HUES48 (cell line): Measurements from ENCODE around the gene EPB41L1.

Experiments
- H3K27ac ChIP-seq: one replicate; pipeline ENCODE4 v1.7.0; 2013; ENCODE audit warnings: low read depth, low read length, inconsistent platforms
- H3K27me3 ChIP-seq: 2 replicates; pipeline ENCODE4 v1.6.1; 2013; ENCODE audit warnings: mild to moderate bottlenecking, low read length; ENCODE audit not compliant: control insufficient read depth, insufficient read depth
- H3K36me3 ChIP-seq: 2 replicates; pipeline ENCODE4 v1.6.1; 2013; ENCODE audit warnings: low read length; ENCODE audit not compliant: control insufficient read depth, insufficient read depth
- H3K4me1 ChIP-seq: 2 replicates; pipeline ENCODE4 v1.6.1; 2013; ENCODE audit warnings: mild to moderate bottlenecking, low read length; ENCODE audit not compliant: control insufficient read depth, insufficient read depth
- H3K4me3 ChIP-seq: 2 replicates; pipeline ENCODE4 v1.5.1; 2013; ENCODE audit warnings: mild to moderate bottlenecking, low read depth, low read length
- H3K9ac ChIP-seq: 2 replicates; pipeline ENCODE4 v1.6.1; 2013; ENCODE audit warnings: mild to moderate bottlenecking, low read depth, low read length, moderate library complexity
- H3K9me3 ChIP-seq: 2 replicates; pipeline ENCODE4 v1.6.1; 2013; ENCODE audit warnings: low read length; ENCODE audit not compliant: control insufficient read depth, insufficient read depth

EPB41L1 gene

DNA sequence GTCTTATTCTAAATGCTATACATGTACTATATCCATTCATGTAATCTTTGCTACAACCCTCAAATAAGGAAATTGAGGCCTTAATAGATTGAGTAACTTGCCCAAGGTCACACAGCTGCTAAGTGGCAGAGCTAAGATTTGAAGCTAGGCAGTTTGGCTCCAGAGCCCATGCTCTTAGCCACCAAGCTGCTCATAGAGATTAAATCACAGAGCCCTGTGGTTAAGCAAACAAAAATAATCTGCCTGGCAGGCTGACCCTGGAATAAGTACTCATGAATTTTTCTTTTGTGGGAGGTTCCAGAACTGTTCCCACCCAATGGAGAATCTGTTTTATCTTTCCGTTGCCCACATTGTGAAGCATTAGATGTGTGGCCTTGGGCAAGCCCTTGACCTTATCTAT, 89.2 kb downstream of the EPB41L1 start:
- no peaks in the 10 kb centered on the region for H3K9me3 ChIP-seq
- H3K36me3 ChIP-seq, result peaks cover 85% of the 10 kb centered on the region
- no peaks in the 10 kb centered on the region for H3K4me1 ChIP-seq
- no peak overlapping the region for H3K4me3 ChIP-seq
- no peaks in the 10 kb centered on the region for H3K27me3 ChIP-seq
- H3K9ac ChIP-seq, result no peak overlapping the region
- no peak overlapping the region for H3K27ac ChIP-seq

DNA sequence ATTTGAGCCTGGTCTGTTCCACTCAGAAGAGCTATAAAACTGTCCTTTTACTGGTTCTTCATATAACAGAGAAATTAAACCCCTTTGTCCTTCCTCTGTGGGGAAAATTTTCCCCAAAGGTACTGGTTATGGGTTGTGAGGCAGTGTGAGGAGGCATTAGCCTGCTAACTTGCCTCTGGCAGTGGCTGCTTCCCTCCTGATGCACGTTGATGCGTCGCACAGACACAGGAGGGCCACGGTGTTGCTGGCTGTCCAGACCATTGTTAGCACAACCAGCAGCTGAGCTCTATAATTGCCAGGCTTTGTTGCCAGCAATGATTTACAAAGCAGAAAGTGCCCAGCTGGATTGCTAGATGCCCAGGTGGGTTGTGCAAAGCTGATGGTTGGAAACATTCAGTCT, 91.9 kb downstream of the EPB41L1 start:
- peaks cover 80% of the 10 kb centered on the region for H3K36me3 ChIP-seq
- H3K4me3 ChIP-seq, result no peak overlapping the region
- no peaks in the 10 kb centered on the region for H3K9me3 ChIP-seq
- no peak overlapping the region for H3K27ac ChIP-seq
- no peak overlapping the region for H3K9ac ChIP-seq
- H3K27me3 ChIP-seq, result no peaks in the 10 kb centered on the region
- H3K4me1 ChIP-seq, result no peaks in the 10 kb centered on the region

DNA sequence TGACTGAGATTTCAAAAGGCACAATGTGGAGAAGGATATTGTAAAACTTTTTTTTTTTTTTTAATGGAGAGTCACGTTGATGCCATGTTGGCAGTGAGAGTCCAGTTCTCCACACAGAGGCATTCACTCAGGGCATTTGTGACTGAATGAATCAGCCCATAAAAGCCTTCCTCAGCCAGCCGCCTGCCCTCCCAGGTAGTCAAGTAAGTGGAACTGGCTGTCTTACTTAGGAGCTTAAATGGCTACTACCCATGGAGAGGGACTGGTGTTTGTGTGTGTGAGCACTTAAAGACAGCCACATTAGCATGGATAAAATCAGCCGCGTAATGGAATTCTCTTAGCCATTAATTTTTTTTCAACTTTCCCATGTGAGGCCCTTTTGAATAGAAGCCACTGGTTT, 94.3 kb downstream of the EPB41L1 start:
- H3K36me3 ChIP-seq, result peaks cover 72% of the 10 kb centered on the region
- H3K27ac ChIP-seq, result no peak overlapping the region
- no peaks in the 10 kb centered on the region for H3K4me1 ChIP-seq
- H3K4me3 ChIP-seq, result no peak overlapping the region
- no peaks in the 10 kb centered on the region for H3K27me3 ChIP-seq
- no peaks in the 10 kb centered on the region for H3K9me3 ChIP-seq
- no peak overlapping the region for H3K9ac ChIP-seq

DNA sequence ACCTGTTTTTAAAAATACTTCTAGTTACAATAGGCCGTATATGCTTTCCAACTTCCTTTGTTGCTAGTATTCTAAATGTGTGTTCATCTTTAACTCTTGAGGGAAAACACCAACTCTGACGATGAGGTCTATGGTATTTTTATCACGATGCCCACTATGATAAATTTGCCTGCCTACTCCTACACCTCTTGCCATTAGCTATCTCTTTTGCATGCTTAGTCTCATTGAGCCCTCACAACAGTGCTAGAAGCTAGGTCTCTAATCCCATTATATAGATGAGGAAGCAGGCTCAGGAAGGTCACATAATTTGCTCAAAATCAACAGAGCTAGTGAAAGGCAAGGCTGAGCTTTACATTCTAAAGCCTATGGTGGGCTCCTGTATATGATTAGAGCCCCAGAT, 94.9 kb downstream of the EPB41L1 start:
- H3K9ac ChIP-seq, result no peak overlapping the region
- H3K9me3 ChIP-seq, result no peaks in the 10 kb centered on the region
- no peak overlapping the region for H3K4me3 ChIP-seq
- H3K27me3 ChIP-seq, result no peaks in the 10 kb centered on the region
- H3K36me3 ChIP-seq, result peaks cover 72% of the 10 kb centered on the region
- H3K4me1 ChIP-seq, result no peaks in the 10 kb centered on the region
- no peak overlapping the region for H3K27ac ChIP-seq

DNA sequence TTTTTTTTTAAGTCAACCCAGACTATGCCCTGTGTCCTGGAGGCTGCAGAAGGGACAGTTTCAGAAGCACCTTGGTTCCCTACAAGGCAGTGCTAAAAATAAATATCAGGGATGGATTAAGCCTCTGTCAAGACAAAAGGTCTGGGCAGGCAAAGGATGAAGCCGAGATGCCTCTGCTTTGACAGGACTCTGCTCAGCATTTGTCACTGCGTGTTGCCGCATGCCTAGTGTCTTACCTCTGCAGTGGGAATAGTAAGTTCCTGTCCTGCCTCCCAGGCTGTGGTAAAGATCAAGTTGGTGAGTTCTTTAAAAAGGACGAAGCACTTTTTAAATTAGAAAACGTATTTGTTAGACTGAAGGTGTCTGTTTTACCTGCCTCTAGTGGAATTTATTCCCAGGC, 96.9 kb downstream of the EPB41L1 start:
- no peaks in the 10 kb centered on the region for H3K9me3 ChIP-seq
- no peak overlapping the region for H3K9ac ChIP-seq
- H3K4me1 ChIP-seq, result no peaks in the 10 kb centered on the region
- H3K27ac ChIP-seq, result no peak overlapping the region
- H3K27me3 ChIP-seq, result no peaks in the 10 kb centered on the region
- H3K4me3 ChIP-seq, result no peak overlapping the region
- H3K36me3 ChIP-seq, result peaks cover 68% of the 10 kb centered on the region

DNA sequence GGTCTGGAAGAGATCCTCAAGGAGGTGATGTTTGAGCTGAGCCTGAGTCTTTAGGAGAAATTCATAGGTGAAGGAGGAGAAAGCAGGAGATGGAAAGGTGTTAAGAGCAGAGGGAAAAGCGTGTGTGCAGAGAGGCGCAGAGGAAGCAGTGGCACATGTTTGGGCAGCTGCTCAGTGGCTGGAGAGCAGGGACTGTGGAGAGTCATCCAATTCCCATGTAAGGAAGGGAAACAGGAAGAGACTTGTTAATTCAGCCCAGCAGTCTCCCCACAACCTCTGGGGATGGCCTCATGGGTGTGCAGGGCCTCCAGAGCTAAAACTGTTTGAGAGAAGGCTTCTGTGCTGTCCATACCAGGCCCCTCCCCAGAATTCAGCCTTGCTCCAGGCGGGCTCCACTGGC, 98.0 kb downstream of the EPB41L1 start:
- no peaks in the 10 kb centered on the region for H3K4me1 ChIP-seq
- no peak overlapping the region for H3K27ac ChIP-seq
- H3K9ac ChIP-seq, result no peak overlapping the region
- peaks cover 66% of the 10 kb centered on the region for H3K36me3 ChIP-seq
- no peak overlapping the region for H3K4me3 ChIP-seq
- H3K27me3 ChIP-seq, result no peaks in the 10 kb centered on the region
- H3K9me3 ChIP-seq, result no peaks in the 10 kb centered on the region

DNA sequence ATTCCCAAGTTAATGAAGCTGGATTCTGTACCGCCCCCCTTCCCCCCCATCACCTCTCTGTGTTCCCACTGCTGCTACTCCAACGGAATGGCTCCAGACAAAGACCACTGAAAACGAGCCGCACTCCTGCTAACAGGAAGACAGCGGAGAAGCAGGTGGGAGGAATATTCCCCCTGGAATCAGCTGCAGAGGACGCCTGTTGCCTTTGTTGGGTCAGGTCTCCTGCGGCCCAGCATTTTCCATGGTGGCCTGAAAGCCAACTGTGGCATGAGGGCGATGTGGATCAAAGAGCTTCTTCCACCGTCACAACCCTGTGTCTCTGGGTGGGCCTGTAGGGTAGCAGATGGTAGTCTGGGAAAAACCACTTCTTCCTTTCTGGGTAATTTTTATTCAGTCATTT, 98.5 kb downstream of the EPB41L1 start:
- no peaks in the 10 kb centered on the region for H3K4me1 ChIP-seq
- no peak overlapping the region for H3K9ac ChIP-seq
- H3K27me3 ChIP-seq, result no peaks in the 10 kb centered on the region
- H3K9me3 ChIP-seq, result no peaks in the 10 kb centered on the region
- no peak overlapping the region for H3K4me3 ChIP-seq
- H3K36me3 ChIP-seq, result peaks cover 63% of the 10 kb centered on the region
- no peak overlapping the region for H3K27ac ChIP-seq

DNA sequence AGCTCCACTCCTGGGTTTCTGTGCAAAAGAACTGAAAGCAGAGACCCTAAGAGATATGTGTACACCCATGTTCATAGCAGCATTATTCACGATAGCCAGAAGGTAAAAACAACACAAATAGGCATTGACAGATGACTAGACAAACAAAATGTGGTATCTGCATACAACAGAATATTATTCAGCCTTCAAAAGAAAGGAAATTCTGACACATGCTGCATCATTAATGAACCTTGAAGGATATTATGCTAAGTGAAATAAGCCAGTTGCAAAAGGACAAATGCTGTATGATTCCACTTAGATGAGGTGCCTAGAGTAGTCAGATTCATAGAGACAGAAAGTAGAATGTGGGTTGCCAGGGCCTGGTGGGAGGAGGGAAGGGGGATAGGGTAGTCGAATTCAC, 99.5 kb downstream of the EPB41L1 start:
- Histone ChIP-seq H3K36me3 (peaks cover 53% of the 10 kb centered on the region; the same call in 1 of the 2 replicates), H3K27ac (no peak overlapping the region), H3K27me3 (no peaks in the 10 kb centered on the region), H3K9me3 (no peaks in the 10 kb centered on the region), H3K4me1 (peaks cover 3% of the 10 kb centered on the region; the same call in 1 of the 2 replicates), H3K4me3 (no peak overlapping the region), H3K9ac (no peak overlapping the region)

DNA sequence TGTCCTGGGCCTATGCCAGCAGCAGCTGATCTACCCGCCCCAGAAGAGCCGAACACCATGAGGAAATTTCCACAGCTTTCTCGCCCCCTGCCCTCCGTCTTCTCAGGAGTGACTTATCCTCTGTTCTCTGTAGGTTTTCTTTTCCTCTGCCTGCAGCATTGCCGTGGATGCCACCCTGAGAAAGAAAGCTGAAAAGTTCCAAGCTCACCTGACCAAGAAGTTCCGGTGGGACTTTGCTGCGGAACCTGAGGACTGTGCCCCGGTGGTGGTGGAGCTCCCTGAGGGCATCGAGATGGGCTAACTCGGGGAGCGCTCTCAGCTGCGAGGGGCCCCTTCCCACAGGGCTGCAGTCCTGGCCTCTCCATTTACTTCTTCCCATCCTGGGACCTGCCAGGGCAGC, 100.9 kb downstream of the EPB41L1 start:
- Histone ChIP-seq H3K9ac (no peak overlapping the region), H3K4me3 (no peak overlapping the region), H3K9me3 (no peaks in the 10 kb centered on the region), H3K27me3 (no peaks in the 10 kb centered on the region), H3K27ac (no peak overlapping the region), H3K4me1 (peaks cover 10% of the 10 kb centered on the region), H3K36me3 (peaks cover 42% of the 10 kb centered on the region; the same call in 1 of the 2 replicates)

DNA sequence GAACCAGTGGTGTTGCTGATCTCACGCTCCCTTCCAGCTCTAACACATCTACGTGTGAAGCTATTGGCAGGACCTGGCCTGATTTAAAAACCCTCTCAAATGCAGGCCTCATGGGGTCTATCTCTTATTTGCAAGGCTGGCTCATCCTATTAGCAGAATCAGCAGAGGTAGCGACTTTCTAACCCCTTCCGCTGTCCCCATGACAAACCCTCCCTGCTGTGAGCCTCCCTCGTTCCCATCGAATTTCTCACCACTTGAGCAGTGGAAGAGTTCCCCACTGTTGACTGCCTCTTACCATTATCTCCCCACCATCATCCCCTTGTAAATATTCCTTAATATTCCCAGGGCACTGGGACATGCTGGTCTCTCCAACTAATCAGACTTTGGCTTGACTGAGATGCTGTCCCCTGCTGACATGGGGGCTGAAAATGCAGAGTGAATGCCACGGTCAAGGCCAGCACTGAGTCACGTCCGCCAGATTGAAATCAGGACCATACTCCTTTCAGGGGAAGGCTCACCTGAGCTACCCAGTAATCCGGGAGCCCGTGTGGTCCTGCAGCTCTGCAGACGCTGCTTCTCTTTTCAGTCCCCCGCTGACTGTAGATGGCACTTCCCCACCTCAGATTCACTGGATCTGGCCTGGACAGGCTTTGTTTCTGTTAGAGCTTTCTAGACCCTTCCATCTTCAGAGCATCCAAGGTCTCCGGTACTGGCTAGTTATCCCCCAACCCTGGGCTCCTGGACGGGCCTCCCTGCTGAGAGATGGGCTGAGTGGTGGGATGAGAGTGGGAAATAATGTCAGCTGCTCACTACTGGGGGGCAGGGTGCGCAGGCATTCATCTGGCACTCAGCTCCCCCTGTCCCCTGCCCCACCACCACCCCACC, 104.9 kb downstream of the EPB41L1 start:
- Histone ChIP-seq H3K4me1 (peaks cover 10% of the 10 kb centered on the region), H3K4me3 (no peak overlapping the region), H3K27me3 (no peaks in the 10 kb centered on the region), H3K9ac (no peak overlapping the region), H3K36me3 (peaks cover 24% of the 10 kb centered on the region; the same call in 1 of the 2 replicates), H3K27ac (peak overlapping the region; percentile 80), H3K9me3 (no peaks in the 10 kb centered on the region)

DNA sequence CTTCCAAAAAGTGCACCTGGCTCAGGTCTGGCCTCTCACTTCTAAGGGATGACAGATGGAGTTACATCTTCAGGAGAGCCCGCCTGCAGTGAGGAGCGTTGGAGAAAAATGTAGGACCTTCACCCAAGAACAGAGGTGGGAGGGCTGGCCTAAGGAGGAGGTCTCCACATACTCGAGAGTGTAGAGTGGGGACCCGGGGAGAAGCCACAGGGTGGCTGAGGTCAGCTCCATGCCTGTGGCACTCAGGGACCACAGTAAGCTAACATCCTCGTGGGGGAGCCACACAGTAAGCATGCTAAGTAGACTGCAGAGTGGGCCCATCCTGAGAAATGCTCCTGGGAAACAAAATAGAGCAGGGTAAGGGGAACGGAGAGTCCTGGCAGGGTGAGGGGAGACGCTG, 105.8 kb downstream of the EPB41L1 start:
- H3K27me3 ChIP-seq, result no peaks in the 10 kb centered on the region
- H3K4me1 ChIP-seq, result peaks cover 10% of the 10 kb centered on the region
- H3K9ac ChIP-seq, result no peak overlapping the region
- H3K36me3 ChIP-seq, result peaks cover 17% of the 10 kb centered on the region; the same call in 1 of the 2 replicates
- no peak overlapping the region for H3K27ac ChIP-seq
- no peaks in the 10 kb centered on the region for H3K9me3 ChIP-seq
- no peak overlapping the region for H3K4me3 ChIP-seq
